NT2/D1 (cell line): ENCODE data around the gene DHX29.

Experiments used
- DNase-seq: peaks from one replicate; pipeline ENCODE4 v3.0.0-alpha.2; 2011; ENCODE audit warnings: low read depth, low spot score
- H3K27me3 ChIP-seq: 2 replicates; pipeline ENCODE4 v1.6.0; 2011; ENCODE audit warnings: mild to moderate bottlenecking; ENCODE audit not compliant: insufficient read length, insufficient read depth
- H3K36me3 ChIP-seq: 2 replicates; pipeline ENCODE4 v1.6.1; 2011; ENCODE audit warnings: mild to moderate bottlenecking, low read length, mixed read lengths; ENCODE audit not compliant: insufficient read depth, insufficient read length
- H3K4me1 ChIP-seq: 2 replicates; pipeline ENCODE4 v1.5.1; 2011; ENCODE audit not compliant: insufficient read depth, insufficient read length
- H3K4me3 ChIP-seq: 2 replicates; pipeline ENCODE4 v1.5.1; 2011; ENCODE audit warnings: low read depth; ENCODE audit not compliant: insufficient read length
- H3K9ac ChIP-seq: 2 replicates; pipeline ENCODE4 v1.6.0; 2011; ENCODE audit warnings: low read depth; ENCODE audit not compliant: insufficient read length
- H3K9me3 ChIP-seq: 2 replicates; pipeline ENCODE4 v1.5.1; 2011; ENCODE audit warnings: mild to moderate bottlenecking, low read length; ENCODE audit not compliant: insufficient read depth
- SUZ12 ChIP-seq: IDR thresholded peaks from 2 replicates; pipeline ENCODE4 v1.6.1; 2011; ENCODE audit not compliant: insufficient read length, insufficient read depth; ENCODE audit errors: extremely low read depth
- YY1 ChIP-seq: IDR thresholded peaks from 2 replicates; pipeline ENCODE4 v1.6.1; 2011; ENCODE audit not compliant: insufficient read length, insufficient read depth
- ZNF274 ChIP-seq: IDR thresholded peaks from 2 replicates; pipeline ENCODE4 v1.6.1; 2011; ENCODE audit warnings: mild to moderate bottlenecking, low read depth, low read length

DHX29 gene

GRCh38 chr5:55250064-55250463, 57.4 kb downstream of the DHX29 start:
- no peak for TF ChIP-seq YY1
- TF ChIP-seq SUZ12: no peak
- no peak for TF ChIP-seq ZNF274
- Histone ChIP-seq H3K36me3 (peaks cover 4% of the 10 kb centered on the region), H3K4me3 (no peak overlapping the region), H3K4me1 (no peaks in the 10 kb centered on the region), H3K27me3 (no peaks in the 10 kb centered on the region), H3K9ac (no peak overlapping the region), H3K9me3 (no peaks in the 10 kb centered on the region)
- no peak for DNase-seq

GRCh38 chr5:55241746-55242145, 65.7 kb downstream of the DHX29 start:
- H3K9me3 ChIP-seq: no peaks in the 10 kb centered on the region
- H3K36me3 ChIP-seq: no peaks in the 10 kb centered on the region
- H3K4me1 ChIP-seq: no peaks in the 10 kb centered on the region
- H3K27me3 ChIP-seq: peaks cover 3% of the 10 kb centered on the region
- no peak for TF ChIP-seq SUZ12
- TF ChIP-seq YY1: no peak
- no peak for TF ChIP-seq ZNF274
- DNase-seq: no peak
- H3K4me3 ChIP-seq: no peak overlapping the region
- no peak overlapping the region for H3K9ac ChIP-seq

- Histone ChIP-seq H3K36me3 (no peaks in the 10 kb centered on the region), H3K4me1 (no peaks in the 10 kb centered on the region)
- no peak for TF ChIP-seq ZNF274
- TF ChIP-seq YY1: no peak
- no peak for TF ChIP-seq SUZ12
These were observed 70.7 kb downstream of the DHX29 start for GRCh38 chr5:55236800-55237199.

GRCh38 chr5:55234121-55234700, 73.3 kb downstream of the DHX29 start:
- peak overlapping the region; percentile 49 for H3K4me3 ChIP-seq
- no peaks in the 10 kb centered on the region for H3K4me1 ChIP-seq
- H3K36me3 ChIP-seq: no peaks in the 10 kb centered on the region
- H3K9me3 ChIP-seq: no peaks in the 10 kb centered on the region
- TF ChIP-seq YY1: no peak
- no peak for TF ChIP-seq SUZ12
- no peak for TF ChIP-seq ZNF274
- DNase-seq: no peak
- peaks cover 59% of the 10 kb centered on the region for H3K27me3 ChIP-seq
- peak overlapping the region; percentile 77 for H3K9ac ChIP-seq

More at GRCh38 chr5:55236800-55237199, 70.7 kb downstream of the DHX29 start:
- H3K9me3 ChIP-seq: no peaks in the 10 kb centered on the region
- no peak overlapping the region for H3K9ac ChIP-seq
- no peak for DNase-seq
- peaks cover 36% of the 10 kb centered on the region for H3K27me3 ChIP-seq
- no peak overlapping the region for H3K4me3 ChIP-seq

GRCh38 chr5:55232985-55233928, 74.2 kb downstream of the DHX29 start, which contains the start of gene CCNO:
Gene CCNO (minus strand): TSS chr5:55233608. CDS start chr5:55233523, 85 bp downstream.
- peaks cover 69% of the 10 kb centered on the region for H3K27me3 ChIP-seq
- no peak for DNase-seq

GRCh38 chr5:55232271-55232984, 75.1 kb downstream of the DHX29 start:
- DNase-seq: no peak
- Histone ChIP-seq H3K27me3 (peaks cover 77% of the 10 kb centered on the region), H3K9ac (peak overlapping the region; percentile 64), H3K9me3 (peaks cover 10% of the 10 kb centered on the region), H3K4me1 (no peaks in the 10 kb centered on the region), H3K36me3 (no peaks in the 10 kb centered on the region), H3K4me3 (peak overlapping the region; percentile 45)
- TF ChIP-seq SUZ12: no peak
- no peak for TF ChIP-seq ZNF274
- TF ChIP-seq YY1: no peak

More at GRCh38 chr5:55232985-55233928, 74.2 kb downstream of the DHX29 start, which contains the start of gene CCNO:
- TF ChIP-seq YY1: no peak
- Histone ChIP-seq H3K9me3 (peaks cover 6% of the 10 kb centered on the region), H3K4me3 (peak within 1 kb of the TSS; percentile 49), H3K36me3 (no peaks in the 10 kb centered on the region), H3K9ac (peak within 1 kb of the TSS; percentile 77), H3K4me1 (no peaks in the 10 kb centered on the region)
